Hepatocyte (in vitro differentiated cells): Measurements from ENCODE around the gene CAMKK1.

Source experiments
- EZH2phosphoT487 ChIP-seq: fragments of 200-600 bp; sonication (generic); IDR thresholded peaks from one replicate; pipeline ENCODE4 v1.6.1; 2018; ENCODE audit warnings: antibody characterized with exemption, mild to moderate bottlenecking, low read depth, moderate library complexity; ENCODE audit not compliant: unreplicated experiment, severe bottlenecking
- TF ChIP-seq, protein P1 (sequence below): fragments of 200-600 bp; sonication (generic); IDR thresholded peaks from 2 replicates; pipeline ENCODE4 v1.5.1; 2016; ENCODE audit warnings: antibody characterized with exemption, mild to moderate bottlenecking; ENCODE audit not compliant: poor library complexity

DNA sequence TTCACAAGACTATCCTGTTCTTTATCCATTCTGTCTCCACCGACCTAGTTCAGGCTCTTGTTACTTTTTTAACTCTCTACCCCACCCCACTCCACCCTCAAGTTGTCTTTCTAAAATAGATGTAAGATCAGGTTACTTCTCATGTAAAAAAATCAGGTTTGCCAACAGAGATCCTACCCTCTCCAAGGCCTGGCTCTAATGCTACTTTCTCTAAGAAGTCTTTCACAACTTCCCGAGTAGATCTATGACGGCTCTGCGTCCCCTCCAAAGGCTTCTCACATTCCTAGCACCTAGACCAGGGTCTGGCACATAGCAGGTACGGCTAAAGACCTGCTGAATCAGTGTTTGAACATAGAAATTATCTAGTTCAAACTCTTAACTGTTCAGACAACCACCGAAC, 77.7 kb downstream of the CAMKK1 start:
- no peak for TF ChIP-seq EZH2phosphoT487
- TF ChIP-seq, protein P1, sequence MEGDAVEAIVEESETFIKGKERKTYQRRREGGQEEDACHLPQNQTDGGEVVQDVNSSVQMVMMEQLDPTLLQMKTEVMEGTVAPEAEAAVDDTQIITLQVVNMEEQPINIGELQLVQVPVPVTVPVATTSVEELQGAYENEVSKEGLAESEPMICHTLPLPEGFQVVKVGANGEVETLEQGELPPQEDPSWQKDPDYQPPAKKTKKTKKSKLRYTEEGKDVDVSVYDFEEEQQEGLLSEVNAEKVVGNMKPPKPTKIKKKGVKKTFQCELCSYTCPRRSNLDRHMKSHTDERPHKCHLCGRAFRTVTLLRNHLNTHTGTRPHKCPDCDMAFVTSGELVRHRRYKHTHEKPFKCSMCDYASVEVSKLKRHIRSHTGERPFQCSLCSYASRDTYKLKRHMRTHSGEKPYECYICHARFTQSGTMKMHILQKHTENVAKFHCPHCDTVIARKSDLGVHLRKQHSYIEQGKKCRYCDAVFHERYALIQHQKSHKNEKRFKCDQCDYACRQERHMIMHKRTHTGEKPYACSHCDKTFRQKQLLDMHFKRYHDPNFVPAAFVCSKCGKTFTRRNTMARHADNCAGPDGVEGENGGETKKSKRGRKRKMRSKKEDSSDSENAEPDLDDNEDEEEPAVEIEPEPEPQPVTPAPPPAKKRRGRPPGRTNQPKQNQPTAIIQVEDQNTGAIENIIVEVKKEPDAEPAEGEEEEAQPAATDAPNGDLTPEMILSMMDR: no peak
